Endodermal cell (in vitro differentiated cells): Measurements from ENCODE around the gene DNM2. TPM values are rescaled to one million over a fixed set of nuclear protein-coding genes. Genes with fewer than 3 reads are reported as not detected.
A peak's percentile ranks its signal among the peaks of the same experiment; 100 is the strongest.

ENCODE experiments used
- DNase-seq: peaks from one replicate; pipeline ENCODE4 v3.0.0-alpha.2; 2017
- H3K27ac ChIP-seq: 2 replicates; pipeline ENCODE4 v1.5.1; 2013; ENCODE audit warnings: mild to moderate bottlenecking, low read depth, low read length, moderate library complexity
- H3K27me3 ChIP-seq: 2 replicates; pipeline ENCODE4 v1.6.1; 2013; ENCODE audit warnings: mild to moderate bottlenecking, low read length, moderate library complexity; ENCODE audit not compliant: insufficient read depth, control insufficient read depth, poor library complexity, severe bottlenecking
- H3K36me3 ChIP-seq: 2 replicates; pipeline ENCODE4 v1.7.0; 2013; ENCODE audit warnings: mild to moderate bottlenecking, low read length, moderate library complexity; ENCODE audit not compliant: control insufficient read depth, insufficient read depth
- H3K4me1 ChIP-seq: one replicate; pipeline ENCODE4 v1.7.0; 2013; ENCODE audit warnings: low read length; ENCODE audit not compliant: control insufficient read depth, insufficient read depth
- H3K4me3 ChIP-seq: 2 replicates; pipeline ENCODE4 v1.5.1; 2013; ENCODE audit warnings: mild to moderate bottlenecking, low read length, moderate library complexity
- H3K9ac ChIP-seq: 2 replicates; pipeline ENCODE4 v1.6.1; 2013; ENCODE audit warnings: mild to moderate bottlenecking, low read length, moderate library complexity; ENCODE audit not compliant: poor library complexity, severe bottlenecking; ENCODE audit errors: extremely low read depth
- H3K9me3 ChIP-seq: 2 replicates; pipeline ENCODE4 v1.6.1; 2013; ENCODE audit warnings: mild to moderate bottlenecking, low read length, moderate library complexity; ENCODE audit not compliant: control insufficient read depth
- H3K27ac Mint-ChIP-seq: 2 replicates; pipeline ENCODE4 v1.8.0; 2020; ENCODE audit warnings: mixed read lengths
- H3K27me3 Mint-ChIP-seq: 2 replicates; pipeline ENCODE4 v1.8.0; 2021; ENCODE audit warnings: mild to moderate bottlenecking, mixed read lengths; ENCODE audit not compliant: insufficient read depth
- H3K36me3 Mint-ChIP-seq: 2 replicates; pipeline ENCODE4 v1.8.0; 2020; ENCODE audit warnings: low read depth, mixed read lengths
- H3K4me1 Mint-ChIP-seq: 2 replicates; pipeline ENCODE4 v1.8.0; 2020; ENCODE audit warnings: mixed read lengths
- H3K4me3 Mint-ChIP-seq: 2 replicates; pipeline ENCODE4 v1.8.0; 2020; ENCODE audit warnings: mild to moderate bottlenecking, moderate library complexity, mixed read lengths
- H3K9me3 Mint-ChIP-seq: 2 replicates; pipeline ENCODE4 v1.8.0; 2020; ENCODE audit warnings: mild to moderate bottlenecking, mixed read lengths
- WGBS, 2 experiments: methylation state at CpG; one replicate each; pipeline versions ENCODE4 v1.1.5 to v1.1.7; 2013; ENCODE audit warnings: missing lambda C conversion rate in 2 of 2, mixed read lengths in 1 of 2; ENCODE audit not compliant: insufficient coverage in 1 of 2, insufficient read length in 1 of 2; 5-methylcytosine and 5-hydroxymethylcytosine counted together
- total RNA-seq, 2 donors: library from RNA; stranded (reverse); fragmentation: NEBNext Ultra II Directional in 1 of 2; extraction: Animal tissue kit (Norgen Biotek cat#: 25700) in 1 of 2; gene quantifications; 2 replicates in 1 of 2; 3 replicates in 1 of 2; pipeline ENCODE4 v1.2.1, GENCODE V29; 2021
- TF ChIP-seq, protein P1 (sequence below): fragments of 200-600 bp; sonication (generic); conservative IDR thresholded peaks from 2 replicates; pipeline ENCODE4 v1.5.0; 2021; ENCODE audit warnings: antibody characterized with exemption, mild to moderate bottlenecking

DNM2 gene
- total RNA-seq, 2 donors from 2014 or later: 118 to 136 TPM

DNA sequence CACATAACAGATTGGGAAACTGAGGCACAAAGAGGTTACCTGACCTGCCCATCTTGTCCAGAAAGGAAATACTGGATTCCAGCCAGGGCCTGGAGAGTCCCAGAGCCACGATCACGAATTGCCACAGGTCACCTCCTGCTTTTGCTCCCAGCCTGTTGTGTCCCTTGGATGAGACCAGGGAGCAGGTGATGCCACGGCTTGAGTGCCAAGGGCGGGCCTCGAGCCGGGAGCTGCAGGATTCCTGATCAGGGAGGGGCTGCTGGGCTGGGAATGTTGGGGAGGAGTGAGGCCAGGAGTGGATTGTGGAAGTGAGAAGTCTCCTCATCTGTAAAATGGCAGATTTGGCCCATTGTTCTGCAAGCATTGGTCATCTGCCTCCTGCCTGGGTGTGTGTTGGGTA, 29.4 kb downstream of the DNM2 start:
- Mint-ChIP-seq H3K36me3 (peaks cover 15% of the 10 kb centered on the region), H3K27me3 (no peaks in the 10 kb centered on the region), H3K4me3 (no peak overlapping the region), H3K9me3 (no peaks in the 10 kb centered on the region), H3K4me1 (peaks cover 7% of the 10 kb centered on the region), H3K27ac (peak overlapping the region; percentile 87)
- H3K4me1 ChIP-seq: no peaks in the 10 kb centered on the region
- H3K27me3 ChIP-seq: no peaks in the 10 kb centered on the region
- H3K9ac ChIP-seq: no peak overlapping the region
- WGBS, 2 experiments: 86 to 93% methylated on average over 2 to 6 of the region's 6 CpGs
- H3K4me3 ChIP-seq: no peak overlapping the region
- H3K27ac ChIP-seq: no peak overlapping the region
- DNase-seq: no peak
- TF ChIP-seq, protein P1, sequence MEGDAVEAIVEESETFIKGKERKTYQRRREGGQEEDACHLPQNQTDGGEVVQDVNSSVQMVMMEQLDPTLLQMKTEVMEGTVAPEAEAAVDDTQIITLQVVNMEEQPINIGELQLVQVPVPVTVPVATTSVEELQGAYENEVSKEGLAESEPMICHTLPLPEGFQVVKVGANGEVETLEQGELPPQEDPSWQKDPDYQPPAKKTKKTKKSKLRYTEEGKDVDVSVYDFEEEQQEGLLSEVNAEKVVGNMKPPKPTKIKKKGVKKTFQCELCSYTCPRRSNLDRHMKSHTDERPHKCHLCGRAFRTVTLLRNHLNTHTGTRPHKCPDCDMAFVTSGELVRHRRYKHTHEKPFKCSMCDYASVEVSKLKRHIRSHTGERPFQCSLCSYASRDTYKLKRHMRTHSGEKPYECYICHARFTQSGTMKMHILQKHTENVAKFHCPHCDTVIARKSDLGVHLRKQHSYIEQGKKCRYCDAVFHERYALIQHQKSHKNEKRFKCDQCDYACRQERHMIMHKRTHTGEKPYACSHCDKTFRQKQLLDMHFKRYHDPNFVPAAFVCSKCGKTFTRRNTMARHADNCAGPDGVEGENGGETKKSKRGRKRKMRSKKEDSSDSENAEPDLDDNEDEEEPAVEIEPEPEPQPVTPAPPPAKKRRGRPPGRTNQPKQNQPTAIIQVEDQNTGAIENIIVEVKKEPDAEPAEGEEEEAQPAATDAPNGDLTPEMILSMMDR: no peak
- H3K9me3 ChIP-seq: no peaks in the 10 kb centered on the region
- no peaks in the 10 kb centered on the region for H3K36me3 ChIP-seq

DNA sequence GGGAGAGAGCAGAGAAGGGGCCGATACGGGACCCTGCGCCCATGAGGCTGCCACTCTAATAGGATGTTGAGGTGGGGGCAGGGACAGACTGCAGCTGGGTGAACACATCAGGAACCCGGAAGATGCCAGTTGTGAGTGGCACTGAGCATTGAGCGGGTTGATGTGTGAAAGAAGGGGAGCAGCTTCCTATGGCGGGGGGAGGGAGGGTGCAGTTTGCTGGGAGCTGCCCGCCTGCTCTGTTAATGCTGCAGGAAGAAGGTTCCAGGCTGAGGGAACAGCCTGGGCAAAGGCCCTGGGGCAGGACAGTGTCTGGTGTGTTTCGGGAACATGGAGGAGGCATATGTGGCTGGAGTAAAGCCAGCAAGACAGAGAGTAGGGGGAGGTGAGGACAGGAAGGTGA, 29.8 kb downstream of the DNM2 start:
- H3K27ac Mint-ChIP-seq: peak overlapping the region; percentile 87
- TF ChIP-seq, protein P1: no peak
- H3K4me3 Mint-ChIP-seq: no peak overlapping the region
- Histone ChIP-seq H3K27me3 (no peaks in the 10 kb centered on the region), H3K9me3 (no peaks in the 10 kb centered on the region), H3K4me1 (no peaks in the 10 kb centered on the region), H3K36me3 (no peaks in the 10 kb centered on the region), H3K4me3 (no peak overlapping the region), H3K9ac (no peak overlapping the region), H3K27ac (no peak overlapping the region)
- peaks cover 7% of the 10 kb centered on the region for H3K4me1 Mint-ChIP-seq
- H3K27me3 Mint-ChIP-seq: no peaks in the 10 kb centered on the region
- no peaks in the 10 kb centered on the region for H3K9me3 Mint-ChIP-seq
- peaks cover 12% of the 10 kb centered on the region for H3K36me3 Mint-ChIP-seq
- 92 to 100% methylated on average over 4 to 8 of the region's 8 CpGs for WGBS, 2 experiments
- no peak for DNase-seq

DNA sequence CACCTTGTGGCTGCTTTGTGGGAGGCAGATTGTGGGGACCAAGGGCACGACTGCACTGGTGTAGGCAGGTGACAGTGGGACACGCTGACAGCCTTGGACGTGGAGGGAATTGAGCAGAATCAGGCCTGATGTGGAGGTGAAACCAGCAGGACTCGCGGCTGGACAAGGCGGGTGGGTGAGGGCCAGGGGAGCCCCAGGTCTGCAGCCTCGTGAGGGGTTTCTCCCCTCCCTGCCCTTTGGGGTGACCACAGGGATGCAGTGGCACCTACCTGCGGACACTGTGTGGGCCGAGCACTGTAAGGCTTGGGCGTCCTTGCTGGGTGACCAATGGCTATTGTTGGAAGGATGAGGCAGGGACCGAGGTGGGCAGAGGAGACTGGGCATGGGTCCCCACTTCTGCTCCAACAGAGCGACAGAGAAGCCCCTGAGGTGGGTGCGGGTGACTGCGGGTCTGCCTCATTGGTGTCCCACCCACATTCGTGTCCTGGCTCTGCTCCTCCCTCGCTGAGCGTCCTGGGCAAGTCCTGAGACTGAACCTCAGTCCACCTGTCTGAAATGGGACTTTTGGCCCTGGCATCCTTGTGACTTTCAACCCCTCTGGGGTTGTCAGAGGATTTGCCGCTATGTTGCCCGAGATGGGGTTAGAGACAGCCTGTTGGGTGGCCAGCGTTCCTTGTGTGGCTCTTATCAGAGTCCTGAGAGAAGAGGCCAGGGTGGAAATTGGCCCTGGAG, 30.5 kb downstream of the DNM2 start:
- H3K27ac Mint-ChIP-seq: peak overlapping the region; percentile 87
- DNase-seq: no peak
- H3K9me3 Mint-ChIP-seq: no peaks in the 10 kb centered on the region
- no peaks in the 10 kb centered on the region for H3K36me3 ChIP-seq
- H3K9me3 ChIP-seq: no peaks in the 10 kb centered on the region
- no peak overlapping the region for H3K4me3 Mint-ChIP-seq
- WGBS, 2 experiments: 92 to 97% methylated on average over 15 to 20 of the region's 20 CpGs
- H3K27me3 Mint-ChIP-seq: no peaks in the 10 kb centered on the region
- H3K36me3 Mint-ChIP-seq: peaks cover 12% of the 10 kb centered on the region
- no peak overlapping the region for H3K4me3 ChIP-seq
- no peak overlapping the region for H3K9ac ChIP-seq
- H3K27ac ChIP-seq: peak overlapping the region; percentile 22
- H3K27me3 ChIP-seq: no peaks in the 10 kb centered on the region
- TF ChIP-seq, protein P1: no peak
- peaks cover 7% of the 10 kb centered on the region for H3K4me1 Mint-ChIP-seq
- H3K4me1 ChIP-seq: no peaks in the 10 kb centered on the region
